GM19099 (cell line): ENCODE data around the gene TMEM138.

ENCODE experiments used
- POLR2A ChIP-seq: IDR thresholded peaks from 3 replicates; pipeline ENCODE4 v1.6.1; 2011; ENCODE audit warnings: low read depth; ENCODE audit not compliant: insufficient read length; ENCODE audit errors: extremely low read depth

The TMEM138 gene

GRCh38 chr11:61361741-61362541 is at the start of gene TMEM138, which contains the start of gene CYB561A3:
Gene TMEM138 (plus strand): TSS chr11:61362374. CDS start chr11:61364391, 2,017 bp downstream.
Gene CYB561A3 (minus strand): TSS chr11:61361882. CDS start chr11:61356713, 5,169 bp downstream.
- peak; percentile 98 for TF ChIP-seq POLR2A

GRCh38 chr11:61315260-61315659 is 46.9 kb upstream of the TMEM138 start:
- TF ChIP-seq POLR2A = no peak

- TF ChIP-seq POLR2A = no peak
Observed at GRCh38 chr11:61325649-61326414, 36.3 kb upstream of the TMEM138 start.

- no peak for TF ChIP-seq POLR2A
Observed at GRCh38 chr11:61327669-61328071, 34.5 kb upstream of the TMEM138 start.

GRCh38 chr11:61328351-61328750 is 33.8 kb upstream of the TMEM138 start:
- TF ChIP-seq POLR2A = no peak

- TF ChIP-seq POLR2A = no peak
Observed at GRCh38 chr11:61329871-61330270, 32.3 kb upstream of the TMEM138 start.

GRCh38 chr11:61331651-61332050 is 30.5 kb upstream of the TMEM138 start:
- TF ChIP-seq POLR2A = no peak

GRCh38 chr11:61332281-61332796 is 29.8 kb upstream of the TMEM138 start:
- TF ChIP-seq POLR2A = no peak

GRCh38 chr11:61332797-61333549 is 29.2 kb upstream of the TMEM138 start, which contains the start of the genes DDB1 and TKFC:
Gene DDB1 (minus strand): TSS chr11:61333105. CDS start chr11:61332968, 137 bp downstream.
Gene TKFC (plus strand): TSS chr11:61333228. CDS start chr11:61334729, 1,501 bp downstream.
- TF ChIP-seq POLR2A = peak; percentile 95

GRCh38 chr11:61333550-61334433 is 28.4 kb upstream of the TMEM138 start:
- TF ChIP-seq POLR2A = no peak

GRCh38 chr11:61334434-61335354 is 27.5 kb upstream of the TMEM138 start:
- no peak for TF ChIP-seq POLR2A

- TF ChIP-seq POLR2A = no peak
Observed at GRCh38 chr11:61335355-61335710, 26.8 kb upstream of the TMEM138 start.
